ENCODE results near the gene SIK3. TPM values are rescaled to one million over a fixed set of nuclear protein-coding genes. Genes with fewer than 3 reads are reported as not detected.

Gene SIK3
- total RNA-seq, 4 donors from 2014 or later = 58.8 to 85.8 (median 59.8) TPM

- H3K4me1 ChIP-seq = no peaks in the 10 kb centered on the region
- no peak overlapping the region for H3K4me3 ChIP-seq
- no peaks in the 10 kb centered on the region for H3K27me3 ChIP-seq
- H3K36me3 ChIP-seq = peaks cover 0 to 2% (median 0%) of the 10 kb centered on the region in 3 donors
- H3K9me3 ChIP-seq = no peaks in the 10 kb centered on the region
- TF ChIP-seq POLR2A (IDR thresholded peaks at IDR 0.05) = no peak
- TF ChIP-seq, protein P1, sequence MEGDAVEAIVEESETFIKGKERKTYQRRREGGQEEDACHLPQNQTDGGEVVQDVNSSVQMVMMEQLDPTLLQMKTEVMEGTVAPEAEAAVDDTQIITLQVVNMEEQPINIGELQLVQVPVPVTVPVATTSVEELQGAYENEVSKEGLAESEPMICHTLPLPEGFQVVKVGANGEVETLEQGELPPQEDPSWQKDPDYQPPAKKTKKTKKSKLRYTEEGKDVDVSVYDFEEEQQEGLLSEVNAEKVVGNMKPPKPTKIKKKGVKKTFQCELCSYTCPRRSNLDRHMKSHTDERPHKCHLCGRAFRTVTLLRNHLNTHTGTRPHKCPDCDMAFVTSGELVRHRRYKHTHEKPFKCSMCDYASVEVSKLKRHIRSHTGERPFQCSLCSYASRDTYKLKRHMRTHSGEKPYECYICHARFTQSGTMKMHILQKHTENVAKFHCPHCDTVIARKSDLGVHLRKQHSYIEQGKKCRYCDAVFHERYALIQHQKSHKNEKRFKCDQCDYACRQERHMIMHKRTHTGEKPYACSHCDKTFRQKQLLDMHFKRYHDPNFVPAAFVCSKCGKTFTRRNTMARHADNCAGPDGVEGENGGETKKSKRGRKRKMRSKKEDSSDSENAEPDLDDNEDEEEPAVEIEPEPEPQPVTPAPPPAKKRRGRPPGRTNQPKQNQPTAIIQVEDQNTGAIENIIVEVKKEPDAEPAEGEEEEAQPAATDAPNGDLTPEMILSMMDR (IDR thresholded peaks at IDR 0.05) = no peak
- no peak overlapping the region for H3K27ac ChIP-seq
- DNase-seq = no peak
Observed at GRCh38 chr11:116916052-116916451, 182.2 kb downstream of the SIK3 start.

DNA sequence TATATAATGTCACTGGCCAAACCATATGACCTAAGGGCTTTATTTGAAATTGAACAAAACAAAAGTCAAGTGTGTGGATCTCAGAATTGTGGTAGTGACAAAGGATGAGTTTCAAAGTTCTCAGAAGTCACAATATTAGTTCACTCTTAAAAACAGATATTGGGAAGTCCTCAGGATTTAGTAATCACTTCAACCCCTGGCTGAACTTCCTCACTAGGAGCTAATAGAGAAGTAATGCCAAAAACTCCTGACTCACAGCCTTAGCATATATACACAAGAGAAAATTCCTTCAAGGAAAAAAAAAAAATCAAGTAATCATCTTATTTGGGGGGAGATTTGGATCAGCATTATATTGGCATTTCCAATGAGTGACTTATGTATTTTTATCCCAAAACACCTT, 185.2 kb downstream of the SIK3 start:
- H3K27me3 ChIP-seq = no peaks in the 10 kb centered on the region
- no peaks in the 10 kb centered on the region for H3K36me3 ChIP-seq
- no peak for DNase-seq
- no peaks in the 10 kb centered on the region for H3K4me1 ChIP-seq
- TF ChIP-seq, protein P1 (IDR thresholded peaks at IDR 0.05) = no peak
- TF ChIP-seq POLR2A (IDR thresholded peaks at IDR 0.05) = no peak
- peak overlapping the region in 1 of 4 donors; percentile 13 for H3K27ac ChIP-seq
- H3K4me3 ChIP-seq = no peak overlapping the region
- no peaks in the 10 kb centered on the region for H3K9me3 ChIP-seq

DNA sequence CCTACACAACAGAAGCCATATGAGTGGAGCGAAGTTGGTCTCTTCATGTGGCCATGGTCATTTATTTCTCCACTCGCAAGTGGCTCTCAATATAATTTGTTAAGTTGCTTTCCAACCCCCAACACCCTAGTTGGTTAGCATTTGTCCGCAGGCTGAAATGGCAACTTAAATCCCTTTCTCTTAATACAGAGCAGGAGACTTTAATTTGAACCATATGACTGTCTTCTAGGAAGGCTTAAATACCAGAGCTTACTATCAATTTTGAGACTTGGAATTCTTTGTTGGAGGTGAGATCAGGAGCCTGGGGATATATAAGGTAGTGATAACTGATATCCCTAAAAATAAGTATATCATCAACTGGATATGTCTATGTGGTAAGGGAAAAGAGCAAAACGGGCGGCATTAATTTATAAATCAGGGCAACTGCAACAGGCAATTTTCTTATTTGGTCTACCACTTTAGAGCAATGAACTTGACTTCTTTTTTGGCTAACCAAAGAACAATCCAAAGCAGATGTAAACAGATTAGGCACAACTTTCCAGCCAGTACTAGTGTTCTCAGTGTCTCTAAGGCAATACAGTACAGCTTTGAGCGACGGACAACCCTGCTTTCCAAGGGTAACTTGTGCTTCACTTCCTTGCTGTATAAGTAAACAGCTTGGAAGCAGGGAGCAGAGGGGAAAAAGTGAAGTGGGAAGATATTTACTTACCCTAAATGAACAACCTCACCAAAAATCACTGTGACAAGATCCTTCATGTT, 186.1 kb downstream of the SIK3 start:
- TF ChIP-seq, protein P1 (IDR thresholded peaks at IDR 0.05) = no peak
- TF ChIP-seq POLR2A (IDR thresholded peaks at IDR 0.05) = no peak
- H3K27ac ChIP-seq = peak overlapping the region in 1 of 4 donors; percentile 13
- H3K9me3 ChIP-seq = no peaks in the 10 kb centered on the region
- no peaks in the 10 kb centered on the region for H3K36me3 ChIP-seq
- no peak overlapping the region for H3K4me3 ChIP-seq
- no peaks in the 10 kb centered on the region for H3K4me1 ChIP-seq
- no peaks in the 10 kb centered on the region for H3K27me3 ChIP-seq
- DNase-seq = no peak

GRCh38 chr11:116910847-116911246, 187.4 kb downstream of the SIK3 start:
- TF ChIP-seq, protein P1 (IDR thresholded peaks at IDR 0.05) = no peak
- no peak for TF ChIP-seq POLR2A (IDR thresholded peaks at IDR 0.05)
- Histone ChIP-seq H3K4me3 (no peak overlapping the region), H3K27me3 (no peaks in the 10 kb centered on the region), H3K9me3 (no peaks in the 10 kb centered on the region), H3K27ac (no peak overlapping the region), H3K36me3 (no peaks in the 10 kb centered on the region), H3K4me1 (no peaks in the 10 kb centered on the region)
- no peak for DNase-seq

- TF ChIP-seq, protein P1 (IDR thresholded peaks at IDR 0.05) = no peak
- TF ChIP-seq POLR2A (IDR thresholded peaks at IDR 0.05) = no peak
- no peak overlapping the region for H3K27ac ChIP-seq
- H3K27me3 ChIP-seq = no peaks in the 10 kb centered on the region
- H3K4me3 ChIP-seq = no peak overlapping the region
- no peaks in the 10 kb centered on the region for H3K36me3 ChIP-seq
- H3K4me1 ChIP-seq = no peaks in the 10 kb centered on the region
- H3K9me3 ChIP-seq = no peaks in the 10 kb centered on the region
- no peak for DNase-seq
Observed at GRCh38 chr11:116910378-116910777, 187.8 kb downstream of the SIK3 start.
